ENCODE results near the gene ATF3.
"Not testable (repeated sequence)": the region's sequence is repeated elsewhere in the genome, so short reads cannot be mapped to it uniquely, and the experiment has no call there.

ATF3 gene

GRCh38 chr1:212652609-212653008, 44.0 kb downstream of the ATF3 start:
- DNase-seq (ENCODE audit: low spot score), result no peak

- no peak for DNase-seq (ENCODE audit: low spot score)
These were observed 47.3 kb downstream of the ATF3 start for GRCh38 chr1:212655668-212656440.

DNA sequence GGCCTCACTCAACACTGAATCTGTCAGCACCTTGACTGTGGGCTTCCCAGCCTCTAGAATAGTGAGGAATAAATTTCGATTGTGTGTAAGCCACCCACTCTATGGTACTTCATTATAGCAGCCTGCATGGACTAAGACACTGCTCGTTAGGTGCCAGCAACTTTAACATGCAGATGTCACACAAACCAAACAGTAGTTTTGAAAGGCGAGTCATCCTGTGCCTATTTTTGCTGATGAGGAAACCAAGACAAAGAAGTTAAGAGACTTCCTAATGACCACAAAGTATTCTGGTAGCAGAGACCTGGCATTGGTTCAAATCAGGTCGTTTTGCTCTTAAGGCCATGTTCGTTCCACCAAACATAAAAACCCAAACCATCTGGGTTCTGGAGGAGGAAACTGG, 48.2 kb downstream of the ATF3 start:
- no peak for DNase-seq (ENCODE audit: low spot score)

DNA sequence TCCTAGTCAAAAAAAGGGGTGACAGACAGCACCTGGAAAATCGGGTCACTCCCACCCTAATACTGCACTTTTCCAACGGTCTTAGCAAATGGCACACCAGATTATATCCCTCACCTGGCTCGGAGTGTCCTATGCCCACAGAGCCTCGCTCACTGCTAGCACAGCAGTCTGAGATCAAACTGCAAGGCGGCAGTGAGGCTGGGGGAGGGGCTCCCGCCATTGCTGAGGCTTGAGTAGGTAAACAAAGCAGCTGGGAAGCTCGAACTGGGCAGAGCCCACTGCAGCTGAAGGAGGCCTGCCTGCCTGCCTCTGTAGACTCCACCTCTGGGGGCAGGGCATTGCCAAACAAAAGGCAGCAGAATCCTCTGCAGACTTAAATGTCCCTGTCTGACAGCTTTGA, 49.7 kb downstream of the ATF3 start:
- DNase-seq (ENCODE audit: low spot score), result not testable (repeated sequence)

GRCh38 chr1:212664409-212665199, 56.0 kb downstream of the ATF3 start:
- no peak for DNase-seq (ENCODE audit: low spot score)

DNA sequence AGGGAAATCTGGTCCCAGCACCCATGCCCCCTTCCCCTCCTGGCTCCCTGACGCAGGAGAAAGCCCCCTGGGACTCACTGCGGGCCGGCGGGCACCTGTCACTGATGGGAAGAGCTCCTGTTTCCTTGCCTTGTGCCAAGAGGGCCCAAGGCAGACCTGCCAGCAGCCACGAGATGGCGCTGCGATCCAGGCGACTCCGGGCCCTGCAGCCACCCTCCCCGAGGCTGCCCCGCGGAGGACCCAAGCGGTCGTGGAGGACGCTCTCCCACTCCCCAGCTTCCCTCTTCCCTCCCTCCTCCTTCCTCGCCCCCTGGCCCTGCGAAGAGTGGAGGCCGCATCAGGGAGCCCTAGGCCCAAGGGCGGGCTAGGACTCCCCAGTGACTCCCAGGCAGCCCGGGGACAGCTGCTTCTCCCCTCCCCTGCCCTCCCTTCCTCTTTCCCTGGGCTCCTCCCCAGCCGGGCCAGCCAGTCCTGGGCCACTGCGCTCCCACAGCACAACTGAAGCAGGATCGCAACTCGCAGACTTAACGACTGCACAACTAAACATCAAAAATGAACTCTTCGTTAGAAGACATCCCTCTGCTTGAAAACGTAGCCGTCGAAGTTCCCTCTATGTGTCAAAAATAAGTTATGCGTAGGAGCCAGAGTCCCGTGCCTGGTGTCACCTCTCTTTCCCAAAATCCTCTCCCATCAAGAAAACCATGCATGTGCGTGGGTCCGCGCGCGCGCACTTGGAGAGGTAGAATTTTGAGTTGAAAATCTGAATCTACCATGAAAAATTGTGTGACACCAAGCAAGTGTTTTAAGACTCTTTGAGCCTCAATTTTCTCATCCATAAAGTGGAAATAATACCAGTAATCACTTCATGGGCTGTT, 56.9 kb downstream of the ATF3 start:
- DNase-seq (ENCODE audit: low spot score), result peak; percentile 87

GRCh38 chr1:212666116-212666775, 57.7 kb downstream of the ATF3 start:
- DNase-seq (ENCODE audit: low spot score), result no peak

DNA sequence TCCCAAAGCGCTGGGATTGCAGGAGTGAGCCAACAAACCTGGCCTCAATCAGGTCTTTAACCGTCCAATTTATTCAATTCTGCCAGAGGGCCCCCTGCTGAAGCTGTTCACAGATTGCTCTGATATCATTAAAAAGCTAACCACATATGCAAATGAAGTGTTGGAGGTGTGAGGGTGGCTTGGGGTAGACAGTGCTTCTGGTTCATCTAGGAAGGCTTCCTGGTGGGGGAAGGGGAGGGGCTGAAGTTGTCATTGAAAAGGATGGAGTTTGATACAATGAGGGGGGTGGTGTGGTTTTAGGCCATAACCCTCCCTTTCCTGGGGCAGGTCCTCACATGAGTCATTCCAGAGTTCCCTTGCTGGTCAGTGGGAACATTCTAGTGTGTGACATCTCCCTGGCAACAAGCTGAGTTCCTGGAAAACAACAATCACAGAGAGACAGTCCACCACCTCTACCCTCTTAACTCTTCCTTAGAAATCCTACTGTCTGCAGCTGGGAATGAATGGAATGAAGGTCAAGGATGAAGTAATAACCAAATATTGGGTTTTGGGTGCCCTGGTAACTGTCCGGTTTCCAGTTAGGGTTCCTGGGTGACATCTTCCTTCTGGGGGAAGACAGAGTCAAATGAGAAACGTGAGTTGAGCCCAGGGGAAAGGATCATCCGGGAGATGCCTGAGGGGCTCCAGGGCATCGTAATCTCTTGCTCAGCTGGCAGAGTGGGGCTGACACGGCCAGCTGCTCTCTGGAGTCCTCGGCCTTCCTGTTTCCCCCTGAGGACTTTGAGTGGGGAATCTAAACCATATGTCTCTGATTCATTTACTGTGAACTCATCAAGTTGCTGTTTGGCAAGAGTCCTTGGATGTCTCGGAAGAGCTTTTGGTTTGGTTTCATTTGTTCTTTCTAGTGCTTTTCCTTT, 58.9 kb downstream of the ATF3 start:
- DNase-seq (ENCODE audit: low spot score), result peak; percentile 36

- DNase-seq (ENCODE audit: low spot score), result no peak
These were observed 59.9 kb downstream of the ATF3 start for GRCh38 chr1:212668477-212668876.

- DNase-seq (ENCODE audit: low spot score), result no peak
These were observed 60.5 kb downstream of the ATF3 start for GRCh38 chr1:212669102-212669501.

- DNase-seq (ENCODE audit: low spot score), result no peak
These were observed 61.0 kb downstream of the ATF3 start for GRCh38 chr1:212669600-212669999.

GRCh38 chr1:212670301-212670700, 61.7 kb downstream of the ATF3 start:
- DNase-seq (ENCODE audit: low spot score), result no peak

All from Ammon's horn (tissue), 1 donor.